ENCODE measurements around the gene SYNE1.

DNA sequence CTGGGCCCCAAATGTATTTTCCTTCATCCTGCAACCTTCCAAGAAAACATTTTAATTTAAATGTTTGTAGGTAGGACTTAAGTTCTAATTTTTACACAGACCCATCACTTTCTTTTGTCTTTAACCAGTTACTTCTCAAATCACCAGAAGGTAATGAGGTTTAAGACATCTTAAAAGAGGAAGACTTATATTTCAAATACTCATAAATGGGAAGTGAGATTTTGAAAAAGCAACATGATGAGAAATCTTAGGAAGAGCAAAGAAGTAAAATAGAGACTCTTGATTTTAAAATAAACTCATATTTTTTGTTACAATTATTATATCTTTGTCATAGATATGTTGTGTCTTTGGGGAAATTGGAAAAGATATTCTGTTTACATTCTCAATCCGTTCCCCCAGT, 82.3 kb downstream of the SYNE1 start:
- TF ChIP-seq, protein P1, sequence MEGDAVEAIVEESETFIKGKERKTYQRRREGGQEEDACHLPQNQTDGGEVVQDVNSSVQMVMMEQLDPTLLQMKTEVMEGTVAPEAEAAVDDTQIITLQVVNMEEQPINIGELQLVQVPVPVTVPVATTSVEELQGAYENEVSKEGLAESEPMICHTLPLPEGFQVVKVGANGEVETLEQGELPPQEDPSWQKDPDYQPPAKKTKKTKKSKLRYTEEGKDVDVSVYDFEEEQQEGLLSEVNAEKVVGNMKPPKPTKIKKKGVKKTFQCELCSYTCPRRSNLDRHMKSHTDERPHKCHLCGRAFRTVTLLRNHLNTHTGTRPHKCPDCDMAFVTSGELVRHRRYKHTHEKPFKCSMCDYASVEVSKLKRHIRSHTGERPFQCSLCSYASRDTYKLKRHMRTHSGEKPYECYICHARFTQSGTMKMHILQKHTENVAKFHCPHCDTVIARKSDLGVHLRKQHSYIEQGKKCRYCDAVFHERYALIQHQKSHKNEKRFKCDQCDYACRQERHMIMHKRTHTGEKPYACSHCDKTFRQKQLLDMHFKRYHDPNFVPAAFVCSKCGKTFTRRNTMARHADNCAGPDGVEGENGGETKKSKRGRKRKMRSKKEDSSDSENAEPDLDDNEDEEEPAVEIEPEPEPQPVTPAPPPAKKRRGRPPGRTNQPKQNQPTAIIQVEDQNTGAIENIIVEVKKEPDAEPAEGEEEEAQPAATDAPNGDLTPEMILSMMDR (IDR thresholded peaks at IDR 0.05), result no peak
- no peak for TF ChIP-seq POLR2A (IDR thresholded peaks at IDR 0.05)

All from heart left ventricle (tissue), 13 donors.